Measurements from ENCODE around the gene CXCL1.

- TF ChIP-seq, protein P1, sequence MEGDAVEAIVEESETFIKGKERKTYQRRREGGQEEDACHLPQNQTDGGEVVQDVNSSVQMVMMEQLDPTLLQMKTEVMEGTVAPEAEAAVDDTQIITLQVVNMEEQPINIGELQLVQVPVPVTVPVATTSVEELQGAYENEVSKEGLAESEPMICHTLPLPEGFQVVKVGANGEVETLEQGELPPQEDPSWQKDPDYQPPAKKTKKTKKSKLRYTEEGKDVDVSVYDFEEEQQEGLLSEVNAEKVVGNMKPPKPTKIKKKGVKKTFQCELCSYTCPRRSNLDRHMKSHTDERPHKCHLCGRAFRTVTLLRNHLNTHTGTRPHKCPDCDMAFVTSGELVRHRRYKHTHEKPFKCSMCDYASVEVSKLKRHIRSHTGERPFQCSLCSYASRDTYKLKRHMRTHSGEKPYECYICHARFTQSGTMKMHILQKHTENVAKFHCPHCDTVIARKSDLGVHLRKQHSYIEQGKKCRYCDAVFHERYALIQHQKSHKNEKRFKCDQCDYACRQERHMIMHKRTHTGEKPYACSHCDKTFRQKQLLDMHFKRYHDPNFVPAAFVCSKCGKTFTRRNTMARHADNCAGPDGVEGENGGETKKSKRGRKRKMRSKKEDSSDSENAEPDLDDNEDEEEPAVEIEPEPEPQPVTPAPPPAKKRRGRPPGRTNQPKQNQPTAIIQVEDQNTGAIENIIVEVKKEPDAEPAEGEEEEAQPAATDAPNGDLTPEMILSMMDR (IDR thresholded peaks at IDR 0.05; ENCODE audit: insufficient read depth, low read length, poor library complexity, severe bottlenecking) = no peak
- no peak for TF ChIP-seq EZH2phosphoT487 (conservative IDR thresholded peaks at IDR 0.05; ENCODE audit: low read length)
Observed at GRCh38 chr4:73852771-73853170, 16.4 kb upstream of the CXCL1 start.
